Stromal cell of bone marrow (primary cell): Measurements from ENCODE around the gene GNAI2.
"Not testable (repeated sequence)": the region's sequence is repeated elsewhere in the genome, so short reads cannot be mapped to it uniquely, and the experiment has no call there.

ENCODE experiments used
- DNase-seq: peaks from one replicate; pipeline ENCODE4 v3.0.0-alpha.2; 2012; ENCODE audit warnings: low read depth

GNAI2 gene

DNA sequence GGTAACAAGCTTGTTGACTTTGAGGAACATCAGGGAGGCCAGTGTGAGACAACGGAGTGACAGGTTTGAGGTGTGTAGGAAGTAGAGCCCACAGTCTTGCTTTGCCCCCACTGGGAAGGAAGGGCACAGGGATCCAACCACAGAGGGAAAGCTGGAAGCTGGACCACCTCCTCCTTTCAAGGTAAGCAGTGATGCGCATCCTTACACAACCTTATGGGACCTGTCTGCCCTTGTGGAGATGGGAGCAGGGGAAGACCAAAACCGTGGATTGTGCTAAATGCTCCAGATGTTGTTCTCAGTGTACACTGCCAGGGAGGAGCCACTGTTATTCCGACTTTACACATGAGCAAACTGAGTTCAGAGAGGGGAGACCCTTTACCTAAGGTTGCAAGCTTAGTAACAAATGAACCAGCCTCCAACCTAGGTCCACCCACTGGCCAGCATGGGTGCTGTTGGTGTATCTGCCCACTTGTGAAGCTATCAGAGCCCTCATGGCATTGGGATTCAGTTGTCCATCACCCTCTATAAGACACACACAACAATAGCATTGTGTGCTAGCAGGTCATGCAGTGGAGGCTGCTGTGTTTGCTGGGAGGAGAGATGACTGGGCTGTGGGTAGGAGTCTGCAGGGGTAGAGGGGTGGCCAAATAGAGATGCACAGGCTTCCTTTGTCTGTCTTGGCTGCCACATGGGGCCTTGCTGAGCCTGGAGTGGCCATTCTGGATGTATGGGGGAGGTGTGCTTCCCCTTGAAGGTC is 42.3 kb downstream of the GNAI2 start:
- DNase-seq, result no peak

GRCh38 chr3:50278880-50279224 is 42.8 kb downstream of the GNAI2 start, which contains the start of gene LSMEM2:
Gene LSMEM2 (plus strand): TSS chr3:50279087. CDS start chr3:50279114, 27 bp downstream.
- DNase-seq, result no peak

DNA sequence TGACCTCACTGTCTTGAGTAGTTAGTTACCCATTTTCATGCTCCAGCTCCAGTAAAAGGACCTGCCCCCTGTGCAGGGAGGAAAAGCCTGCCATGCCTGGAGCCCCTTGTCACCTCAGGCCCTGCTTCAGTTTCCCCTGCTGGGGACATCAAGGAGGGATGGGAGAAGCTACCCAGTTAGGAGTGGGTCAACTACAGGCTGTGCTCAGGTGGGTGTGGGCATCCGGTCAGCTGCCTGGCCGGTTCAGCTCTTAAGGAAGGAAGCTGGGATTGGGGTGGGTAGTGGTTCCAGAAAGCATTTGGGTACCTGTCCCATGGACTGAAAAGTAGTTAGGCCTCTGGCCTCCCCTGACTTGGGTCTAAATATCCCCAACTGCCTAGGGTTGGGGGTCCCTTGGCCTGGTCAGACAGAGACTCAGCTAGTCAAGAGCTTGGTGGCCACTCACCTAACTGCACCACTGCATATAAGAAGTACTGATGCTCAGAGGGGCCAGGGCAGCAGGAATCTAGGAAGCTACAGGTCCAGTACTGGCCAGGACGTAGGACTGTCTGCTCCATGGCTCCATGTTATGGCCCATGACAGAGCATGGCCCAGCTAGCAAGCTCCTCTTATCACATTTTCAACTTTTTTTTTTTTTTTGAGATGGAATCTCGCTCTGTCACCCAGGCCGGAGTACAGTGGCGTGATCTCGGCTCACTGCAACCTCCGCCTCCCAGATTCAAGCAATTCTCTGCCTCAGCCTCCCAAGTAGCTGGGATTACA is 43.4 kb downstream of the GNAI2 start:
- DNase-seq, result no peak

DNA sequence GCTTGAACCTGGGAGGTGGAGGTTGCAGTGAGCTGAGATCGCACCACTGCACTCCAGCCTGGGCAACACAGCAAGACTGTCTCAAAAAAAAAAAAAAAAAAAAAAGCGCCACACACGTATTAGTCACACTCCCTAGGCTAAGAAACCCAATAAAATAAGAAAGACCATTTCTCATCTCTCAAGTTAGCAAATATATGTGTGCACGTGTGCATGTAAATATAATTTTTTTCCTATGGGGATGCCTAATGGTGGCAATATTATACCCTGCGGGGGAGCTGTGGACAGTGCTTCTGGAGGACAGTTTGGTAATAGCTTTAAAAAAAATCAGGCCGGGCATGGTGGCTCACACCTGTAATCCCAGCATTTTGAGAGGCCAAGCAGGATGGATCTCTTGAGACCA is 48.1 kb downstream of the GNAI2 start:
- not testable (repeated sequence) for DNase-seq

DNA sequence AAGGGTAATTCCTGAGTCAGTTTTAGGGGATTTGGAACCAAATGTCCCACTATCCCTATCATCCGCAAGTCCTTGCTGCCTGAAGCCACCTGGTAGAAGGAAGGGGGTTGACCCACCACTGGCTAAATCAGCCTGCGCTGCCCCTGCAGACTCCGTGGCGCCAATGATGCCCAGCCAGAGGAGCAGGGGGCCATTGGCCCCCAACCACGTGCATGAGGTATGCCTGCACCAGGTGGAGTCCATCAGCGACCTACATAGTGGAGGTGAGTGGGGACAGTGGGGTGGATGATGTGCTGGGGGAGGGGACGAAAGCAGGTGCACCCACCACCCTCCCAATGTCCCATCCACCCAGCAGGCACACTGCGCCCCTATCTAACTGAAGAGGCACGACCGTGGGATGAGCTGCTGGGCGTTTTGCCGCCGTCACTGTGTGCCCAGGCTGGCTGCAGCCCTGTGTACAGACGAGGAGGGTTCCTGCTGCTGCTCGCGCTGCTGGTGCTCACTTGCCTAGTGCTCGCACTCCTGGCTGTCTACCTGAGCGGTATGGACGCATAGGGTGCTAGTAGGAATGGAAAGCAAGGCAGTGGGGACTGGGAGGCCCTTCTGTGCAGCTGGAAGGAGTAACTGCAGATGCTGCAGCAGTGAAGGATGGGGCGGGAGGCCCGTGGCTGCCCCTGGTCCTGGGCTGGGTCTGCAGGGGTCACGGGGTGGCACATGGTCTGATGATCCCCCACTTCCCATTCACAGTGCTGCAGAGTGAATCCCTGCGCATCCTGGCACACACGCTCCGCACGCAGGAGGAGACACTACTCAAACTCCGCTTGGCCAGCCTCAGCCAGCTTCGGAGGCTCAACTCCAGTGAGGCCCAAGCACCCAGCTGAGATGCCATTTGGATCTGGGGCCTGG is 50.6 kb downstream of the GNAI2 start:
- no peak for DNase-seq

GRCh38 chr3:50287262-50287661 is 51.3 kb downstream of the GNAI2 start:
- DNase-seq, result no peak

DNA sequence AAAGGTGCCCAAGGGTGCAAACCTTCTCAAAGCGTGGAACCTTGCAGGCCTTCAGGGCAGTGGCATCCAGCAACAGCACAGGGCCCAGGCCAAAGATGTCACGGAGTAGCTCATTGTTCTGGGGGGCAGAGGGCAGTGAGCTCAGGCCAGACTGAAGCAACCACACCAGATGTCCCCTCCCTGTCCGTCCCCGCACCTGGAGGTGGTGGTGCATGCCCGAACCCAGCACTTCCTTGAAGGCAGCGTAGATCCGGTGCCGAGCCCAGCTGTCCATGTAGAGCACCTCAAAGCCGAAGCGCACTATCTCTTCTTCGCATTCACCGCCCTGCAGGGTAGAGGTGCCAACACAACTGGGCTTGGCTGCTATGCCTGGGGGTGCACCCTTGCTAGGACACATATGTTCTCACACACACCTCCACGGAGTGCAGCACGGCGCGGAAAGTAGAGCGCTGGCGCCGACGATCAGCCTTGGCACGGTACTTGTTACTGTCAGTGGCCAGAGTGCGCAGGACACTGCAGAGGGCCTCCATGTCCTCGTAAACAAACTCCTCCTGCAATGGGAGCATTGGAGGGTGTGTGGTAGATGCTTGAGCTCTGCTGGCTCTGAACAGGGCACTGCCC is 52.5 kb downstream of the GNAI2 start:
- DNase-seq, result no peak

DNA sequence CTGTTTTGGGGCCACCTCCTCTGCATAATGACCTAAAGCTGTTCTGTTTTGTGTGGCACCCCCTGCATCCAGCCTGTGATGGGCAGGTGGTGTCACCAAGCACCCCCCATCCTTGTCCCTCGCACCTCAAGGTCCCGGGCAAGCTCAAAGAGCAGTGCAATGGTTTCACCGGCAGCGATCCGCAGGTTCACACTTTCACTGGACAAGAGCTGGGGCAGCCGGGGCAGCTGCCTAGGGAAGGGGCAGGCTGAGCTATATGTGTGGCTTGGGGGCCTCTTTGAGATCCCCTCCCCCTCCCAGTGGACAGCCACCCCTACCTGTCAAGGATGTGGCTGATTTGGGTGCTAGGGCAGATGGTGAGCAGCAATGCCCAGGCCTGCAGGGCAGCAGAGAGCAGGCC is 53.1 kb downstream of the GNAI2 start:
- DNase-seq, result no peak

DNA sequence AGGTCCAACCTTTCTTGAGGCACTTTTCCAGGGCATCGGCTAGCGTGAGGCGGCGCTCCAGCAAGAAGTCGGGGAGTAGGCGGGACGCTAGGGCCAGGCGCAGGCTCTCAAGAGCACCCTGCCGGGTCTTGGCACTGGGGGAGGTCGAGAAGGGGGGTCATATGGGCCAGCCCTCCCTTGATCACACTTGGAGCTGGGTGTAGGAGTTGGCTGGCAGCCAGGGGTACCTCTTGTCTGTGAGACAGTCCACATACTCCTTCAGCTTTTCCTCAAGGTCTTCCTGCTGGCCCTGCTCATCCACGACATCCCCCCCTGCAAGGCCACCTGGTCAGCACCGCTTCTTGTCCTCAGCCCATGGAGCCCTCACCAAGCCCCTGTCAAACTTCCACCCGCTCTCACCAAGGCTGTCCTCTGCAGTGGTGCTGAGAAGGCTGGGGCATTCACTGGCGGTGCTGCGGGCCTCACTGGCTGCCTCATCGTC is 54.2 kb downstream of the GNAI2 start:
- no peak for DNase-seq

DNA sequence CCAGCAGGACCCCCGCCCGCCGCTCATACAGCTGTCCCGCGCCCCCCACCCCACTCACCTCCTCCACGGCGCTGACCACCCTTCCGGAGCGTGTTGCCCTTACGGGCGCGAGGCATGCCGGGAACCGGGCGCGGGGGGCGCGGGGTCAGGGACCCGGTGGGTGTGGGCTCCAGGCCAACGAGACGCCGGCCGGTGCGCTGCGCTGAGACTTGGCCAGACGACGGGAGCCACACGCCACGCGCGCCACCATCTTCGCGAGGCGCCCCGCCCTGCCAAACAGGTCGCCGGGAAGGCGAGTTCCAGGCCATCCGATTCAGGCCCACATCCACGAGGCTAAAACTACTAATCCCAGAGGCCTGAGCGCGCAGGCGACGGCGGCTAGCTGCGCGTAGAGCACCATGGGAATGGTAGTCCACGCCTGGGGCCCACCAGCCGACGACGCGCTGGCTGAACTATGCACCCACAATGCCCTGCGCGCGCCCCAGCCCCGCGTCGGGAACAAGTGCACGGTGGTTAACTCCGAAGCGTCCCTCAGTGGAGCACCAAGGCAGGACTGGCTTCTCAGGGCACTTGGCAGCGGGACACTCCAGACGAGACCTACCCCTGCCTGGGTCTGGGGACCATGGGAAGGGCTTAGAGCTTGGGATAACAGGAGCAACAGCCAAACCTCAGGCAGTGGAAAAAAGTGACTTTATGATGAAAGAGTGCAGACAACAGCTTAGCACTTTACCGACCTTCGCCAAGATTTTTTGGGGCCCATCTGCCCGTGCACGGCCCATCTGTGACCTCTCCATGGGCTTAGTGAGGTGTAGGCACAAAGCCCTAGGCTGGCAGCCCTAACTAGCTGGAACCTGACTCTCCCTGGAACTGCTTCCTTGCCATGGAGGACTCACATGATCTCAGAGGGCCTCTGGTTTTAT is 56.4 kb downstream of the GNAI2 start, which contains the start of gene IFRD2:
IFRD2 (minus strand) TSS at position 271 of the 920 bp plus-strand sequence; CDS start at position 116, 155 bp downstream.
- DNase-seq, result peak; percentile 96

DNA sequence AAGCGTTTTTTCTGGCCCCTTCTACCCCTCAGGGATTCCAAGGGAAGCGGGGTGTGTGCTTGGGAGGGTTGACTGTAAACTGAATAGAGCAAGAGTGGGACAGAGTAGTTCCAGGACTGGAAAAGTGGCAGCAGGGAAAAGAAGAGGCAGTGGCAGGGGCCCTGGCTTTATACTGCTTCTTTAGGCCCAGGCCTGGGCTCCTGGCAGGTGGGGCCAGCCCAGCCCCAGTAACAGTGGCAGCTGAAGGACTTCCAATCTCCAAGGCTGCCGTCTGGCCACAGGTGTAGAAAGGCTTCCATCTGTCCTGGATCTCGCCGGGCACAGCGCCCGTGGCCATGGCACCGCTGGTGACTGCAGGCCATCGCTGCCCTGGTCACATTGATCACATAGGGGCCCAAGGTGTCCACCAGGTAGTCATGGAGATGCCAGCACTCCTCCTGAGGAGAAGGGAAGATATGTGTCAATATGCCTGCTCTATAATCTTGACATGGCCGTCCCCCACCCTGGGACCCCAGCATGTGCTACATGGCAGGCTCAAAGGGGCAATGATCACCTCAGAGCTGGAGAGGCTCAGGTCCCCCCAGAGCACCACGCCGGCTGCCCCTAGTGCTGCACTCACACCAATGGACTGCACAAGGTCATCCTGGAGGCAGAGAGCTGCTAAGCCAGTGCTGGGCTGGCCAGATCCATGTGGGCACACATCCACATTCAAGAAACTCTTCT is 57.2 kb downstream of the GNAI2 start:
- DNase-seq, result no peak

- DNase-seq, result no peak
Observed at GRCh38 chr3:50294089-50294488, 58.1 kb downstream of the GNAI2 start.

DNA sequence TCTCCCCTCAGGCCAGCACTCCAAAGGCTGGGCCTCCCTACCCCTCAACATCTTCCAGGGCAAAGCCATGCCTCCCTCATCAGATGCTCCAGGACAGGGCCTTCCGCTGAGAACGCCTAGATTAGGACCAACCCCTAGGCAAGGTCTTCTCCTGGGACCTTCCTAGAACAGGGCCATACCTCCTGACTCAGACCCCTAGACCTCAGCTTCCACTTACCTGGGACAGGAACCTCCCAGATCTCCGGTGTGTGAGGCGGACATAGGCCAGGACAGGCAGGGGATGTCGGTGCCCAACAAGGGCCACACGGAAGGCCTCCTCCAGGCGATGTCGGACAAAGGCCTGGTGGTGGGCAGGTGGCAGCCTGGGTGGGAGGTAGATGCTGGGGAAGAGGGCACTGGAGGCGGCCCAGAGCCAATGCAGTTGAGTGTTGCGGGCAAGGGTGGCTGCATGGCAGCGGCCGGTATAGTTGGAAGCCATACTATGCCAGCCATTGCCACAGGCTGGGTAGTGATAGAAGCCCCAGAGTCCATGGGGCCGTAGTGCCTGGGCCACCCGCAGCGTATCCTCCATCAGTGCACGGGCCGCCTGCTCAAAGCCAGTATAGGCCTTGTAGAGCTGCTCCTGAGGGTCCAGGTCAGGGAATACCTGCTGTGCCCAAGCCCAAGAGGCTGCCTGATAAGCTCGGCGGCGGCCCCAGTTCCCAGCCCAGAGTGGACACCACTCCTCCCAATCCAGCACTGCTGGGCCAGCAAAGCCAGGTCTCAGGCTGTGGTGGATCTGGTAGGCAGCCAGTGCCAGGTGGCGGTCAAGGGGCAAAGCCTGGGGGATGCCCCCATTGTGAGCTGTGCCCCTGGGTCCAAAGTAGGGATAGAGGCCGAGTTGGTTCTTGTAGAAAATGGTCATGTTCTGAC is 58.7 kb downstream of the GNAI2 start:
- no peak for DNase-seq

- no peak for DNase-seq
Observed at GRCh38 chr3:50295553-50296431, 59.8 kb downstream of the GNAI2 start.

DNA sequence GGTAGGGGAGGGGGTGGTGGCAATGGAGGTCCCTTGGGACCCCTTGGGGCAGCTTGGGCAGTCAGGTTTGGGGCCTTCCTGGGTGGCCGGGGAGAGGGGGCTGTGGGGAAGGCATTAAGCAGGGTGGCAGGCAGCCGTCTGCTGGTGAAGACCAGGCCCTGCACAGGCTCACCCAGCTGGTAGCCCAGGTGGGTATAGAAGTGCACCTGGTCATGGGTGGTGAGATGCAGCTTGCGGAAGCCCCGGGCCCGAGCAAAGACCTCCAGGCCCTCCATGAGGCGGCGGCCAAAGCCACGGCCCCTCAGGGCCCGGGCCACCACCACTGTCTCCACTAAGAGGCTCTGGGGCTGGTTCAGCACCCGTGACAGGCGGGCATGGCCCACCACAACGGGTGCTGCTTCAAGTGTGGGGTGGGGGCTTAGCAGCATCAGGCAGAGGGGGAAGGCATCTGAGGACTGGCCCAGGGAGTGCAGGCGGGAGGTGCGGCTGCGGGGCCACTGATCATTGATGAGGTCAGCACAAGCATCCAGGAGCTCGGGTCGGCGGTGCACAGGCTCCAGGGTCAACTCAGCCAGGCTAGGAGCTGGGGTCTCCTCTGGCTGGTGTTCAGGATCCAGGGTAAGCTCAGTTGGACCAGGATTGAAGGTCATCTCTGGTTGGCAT is 60.8 kb downstream of the GNAI2 start:
- DNase-seq, result no peak

- no peak for DNase-seq
Observed at GRCh38 chr3:50297384-50297775, 61.4 kb downstream of the GNAI2 start.
